ENCODE data around the gene SMARCD1.

Gene SMARCD1

GRCh38 chr12:50057000-50057841 is 27.9 kb upstream of the SMARCD1 start, which contains the start of gene ASIC1:
Gene ASIC1 (plus strand): TSS chr12:50057596. CDS start chr12:50058767, 1,171 bp downstream.
- DNase-seq (ENCODE audit: low read depth, low spot score): no peak

GRCh38 chr12:50057896-50058670 is 27.1 kb upstream of the SMARCD1 start:
- no peak for DNase-seq (ENCODE audit: low read depth, low spot score)

GRCh38 chr12:50058743-50059312 is 26.3 kb upstream of the SMARCD1 start:
- DNase-seq (ENCODE audit: low read depth, low spot score): no peak

GRCh38 chr12:50059440-50060119 is 25.6 kb upstream of the SMARCD1 start:
- no peak for DNase-seq (ENCODE audit: low read depth, low spot score)

GRCh38 chr12:50060120-50060468 is 25.0 kb upstream of the SMARCD1 start:
- DNase-seq (ENCODE audit: low read depth, low spot score): no peak

GRCh38 chr12:50061171-50061570 is 24.0 kb upstream of the SMARCD1 start:
- DNase-seq (ENCODE audit: low read depth, low spot score): no peak

GRCh38 chr12:50061946-50062686 is 23.0 kb upstream of the SMARCD1 start:
- DNase-seq (ENCODE audit: low read depth, low spot score): no peak

GRCh38 chr12:50062728-50063460 is 22.2 kb upstream of the SMARCD1 start:
- no peak for DNase-seq (ENCODE audit: low read depth, low spot score)

GRCh38 chr12:50065726-50066310 is 19.3 kb upstream of the SMARCD1 start:
- DNase-seq (ENCODE audit: low read depth, low spot score): no peak

- no peak for DNase-seq (ENCODE audit: low read depth, low spot score)
Measured at GRCh38 chr12:50066402-50066801, 18.7 kb upstream of the SMARCD1 start.

- no peak for DNase-seq (ENCODE audit: low read depth, low spot score)
Measured at GRCh38 chr12:50069069-50069468, 16.1 kb upstream of the SMARCD1 start.

- DNase-seq (ENCODE audit: low read depth, low spot score): no peak
Measured at GRCh38 chr12:50069539-50069938, 15.6 kb upstream of the SMARCD1 start.

GRCh38 chr12:50070314-50071060 is 14.7 kb upstream of the SMARCD1 start:
- DNase-seq (ENCODE audit: low read depth, low spot score): no peak

GRCh38 chr12:50072198-50072907 is 12.8 kb upstream of the SMARCD1 start:
- no peak for DNase-seq (ENCODE audit: low read depth, low spot score)

GRCh38 chr12:50073206-50073605 is 11.9 kb upstream of the SMARCD1 start:
- DNase-seq (ENCODE audit: low read depth, low spot score): no peak

- DNase-seq (ENCODE audit: low read depth, low spot score): no peak
Measured at GRCh38 chr12:50073712-50074111, 11.4 kb upstream of the SMARCD1 start.

GRCh38 chr12:50074936-50075807 is 10.0 kb upstream of the SMARCD1 start:
- DNase-seq (ENCODE audit: low read depth, low spot score): no peak

- DNase-seq (ENCODE audit: low read depth, low spot score): no peak
Measured at GRCh38 chr12:50075808-50076170, 9.4 kb upstream of the SMARCD1 start.
